T-helper 2 cell treated with Interferon-gamma antibody and Interleukin-4, amounts not matched to agents 5 μg/mL and 100 μg/mL, for 36 hours (primary cell): ENCODE data around the gene NFYC.
A peak's percentile ranks its signal among the peaks of the same experiment; 100 is the strongest.

Experiments used
- DNase-seq: peaks from one replicate; pipeline ENCODE4 v3.0.0; 2021; ENCODE audit warnings: low spot score
- H3K27ac Mint-ChIP-seq: one replicate; pipeline ENCODE4 v1.8.0; 2021; ENCODE audit warnings: mild to moderate bottlenecking, mixed read lengths
- H3K27me3 Mint-ChIP-seq: one replicate; pipeline ENCODE4 v1.8.0; 2021; ENCODE audit warnings: low read depth, mixed read lengths
- H3K36me3 Mint-ChIP-seq: one replicate; pipeline ENCODE4 v1.8.0; 2021; ENCODE audit warnings: low read depth, mixed read lengths
- H3K4me1 Mint-ChIP-seq: one replicate; pipeline ENCODE4 v1.8.0; 2021; ENCODE audit warnings: low read depth, mixed read lengths
- H3K4me3 Mint-ChIP-seq: one replicate; pipeline ENCODE4 v1.8.0; 2022; ENCODE audit warnings: mild to moderate bottlenecking, moderate library complexity, mixed read lengths
- H3K9me3 Mint-ChIP-seq: one replicate; pipeline ENCODE4 v1.8.0; 2021; ENCODE audit warnings: mixed read lengths

NFYC gene

GRCh38 chr1:40817791-40818263 is 126.3 kb downstream of the NFYC start:
- peak overlapping the region; percentile 73 for H3K4me3 Mint-ChIP-seq

DNA sequence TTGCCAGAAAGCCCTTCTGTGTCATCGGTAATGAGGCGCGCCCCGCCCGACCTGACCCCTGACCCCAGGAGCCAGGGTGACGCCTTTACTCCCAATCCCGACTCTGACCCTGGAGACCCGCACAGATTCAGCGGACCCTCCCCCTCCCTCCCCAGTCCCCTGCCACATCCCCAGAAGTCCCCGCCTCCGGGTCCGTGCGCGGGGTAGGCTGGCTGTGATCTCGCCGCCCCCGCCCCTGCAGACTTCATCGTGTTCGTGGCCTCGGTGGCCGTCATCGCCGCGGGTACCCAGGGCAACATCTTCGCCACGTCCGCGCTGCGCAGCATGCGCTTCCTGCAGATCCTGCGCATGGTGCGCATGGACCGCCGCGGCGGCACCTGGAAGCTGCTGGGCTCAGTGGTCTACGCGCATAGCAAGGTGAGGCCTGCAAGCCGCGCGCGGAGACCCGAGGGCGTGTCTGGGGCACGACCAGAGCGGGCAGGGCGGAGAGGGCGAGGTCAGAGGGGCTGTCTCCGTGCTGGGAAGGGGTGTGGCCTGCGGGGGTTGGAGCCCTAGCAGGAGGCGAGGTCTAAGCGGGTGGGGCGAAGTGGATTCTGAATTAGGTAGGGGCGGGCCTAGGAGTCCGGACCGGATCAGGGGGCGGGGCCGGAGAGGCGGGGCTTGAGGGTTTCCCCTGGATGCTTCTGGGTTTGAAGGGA is 126.9 kb downstream of the NFYC start:
- H3K4me1 Mint-ChIP-seq = peaks cover 12% of the 10 kb centered on the region
- H3K4me3 Mint-ChIP-seq = peak overlapping the region; percentile 73
- peaks cover 8% of the 10 kb centered on the region for H3K27me3 Mint-ChIP-seq
- H3K27ac Mint-ChIP-seq = peak overlapping the region; percentile 69
- no peaks in the 10 kb centered on the region for H3K9me3 Mint-ChIP-seq
- no peaks in the 10 kb centered on the region for H3K36me3 Mint-ChIP-seq
- peak; percentile 83 for DNase-seq

More at GRCh38 chr1:40817791-40818263, 126.3 kb downstream of the NFYC start:
- Mint-ChIP-seq H3K27ac (peak overlapping the region; percentile 69), H3K27me3 (peaks cover 11% of the 10 kb centered on the region), H3K36me3 (no peaks in the 10 kb centered on the region), H3K4me1 (peaks cover 12% of the 10 kb centered on the region), H3K9me3 (no peaks in the 10 kb centered on the region)
- no peak for DNase-seq

DNA sequence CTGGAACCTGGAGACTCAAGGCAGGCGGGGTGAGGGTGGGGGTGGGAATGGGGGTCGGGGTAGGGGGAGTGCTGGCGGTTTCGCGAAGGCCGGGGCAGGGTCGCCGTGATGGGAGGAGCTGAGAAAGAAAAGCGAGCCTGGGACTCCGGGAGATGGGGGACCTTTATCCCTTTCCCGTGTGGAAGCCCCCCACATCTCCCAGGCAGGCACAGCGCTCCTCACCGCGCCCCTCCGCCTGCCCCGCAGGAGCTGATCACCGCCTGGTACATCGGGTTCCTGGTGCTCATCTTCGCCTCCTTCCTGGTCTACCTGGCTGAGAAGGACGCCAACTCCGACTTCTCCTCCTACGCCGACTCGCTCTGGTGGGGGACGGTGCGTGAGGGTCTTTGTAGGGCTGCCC is 127.6 kb downstream of the NFYC start:
- Mint-ChIP-seq H3K9me3 (no peaks in the 10 kb centered on the region), H3K27ac (peak overlapping the region; percentile 26), H3K27me3 (peaks cover 8% of the 10 kb centered on the region), H3K4me3 (peak overlapping the region; percentile 21), H3K4me1 (peaks cover 12% of the 10 kb centered on the region), H3K36me3 (no peaks in the 10 kb centered on the region)
- no peak for DNase-seq

DNA sequence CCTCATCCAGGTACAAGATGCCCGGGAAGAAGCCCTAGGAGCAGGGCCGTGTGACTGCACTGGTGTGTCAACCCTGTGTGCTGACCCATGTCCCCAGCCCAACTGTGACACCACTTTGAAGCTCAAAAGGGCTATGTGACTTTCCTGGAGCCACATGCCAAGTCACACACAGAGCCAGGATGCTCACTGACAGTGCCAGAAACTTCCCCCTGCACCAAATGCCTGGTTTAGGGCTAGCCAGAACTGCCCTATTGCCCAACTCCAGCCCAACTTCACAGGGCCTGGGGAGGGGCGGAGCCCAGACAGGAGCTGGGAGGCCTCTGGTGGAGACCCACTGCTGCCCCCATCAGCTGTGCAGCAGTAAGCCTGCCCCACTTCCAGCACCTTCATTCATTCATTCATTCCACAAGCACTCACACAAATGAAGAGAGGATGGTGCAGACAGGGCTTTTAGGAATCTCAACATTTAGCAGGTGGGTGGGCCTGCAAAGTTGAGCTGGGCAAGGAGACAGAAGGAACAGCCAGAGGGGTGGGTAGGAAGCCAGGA is 128.8 kb downstream of the NFYC start:
- DNase-seq = no peak
- Mint-ChIP-seq H3K9me3 (no peaks in the 10 kb centered on the region), H3K36me3 (no peaks in the 10 kb centered on the region), H3K27me3 (peaks cover 6% of the 10 kb centered on the region), H3K4me3 (no peak overlapping the region), H3K4me1 (peaks cover 18% of the 10 kb centered on the region), H3K27ac (no peak overlapping the region)
